ENCODE data around the gene C19orf12. TPM values are rescaled to one million over a fixed set of nuclear protein-coding genes. Genes with fewer than 3 reads are reported as not detected.

The C19orf12 gene
- total RNA-seq, 1 donor from 2014 or later = 66.7 TPM

DNA sequence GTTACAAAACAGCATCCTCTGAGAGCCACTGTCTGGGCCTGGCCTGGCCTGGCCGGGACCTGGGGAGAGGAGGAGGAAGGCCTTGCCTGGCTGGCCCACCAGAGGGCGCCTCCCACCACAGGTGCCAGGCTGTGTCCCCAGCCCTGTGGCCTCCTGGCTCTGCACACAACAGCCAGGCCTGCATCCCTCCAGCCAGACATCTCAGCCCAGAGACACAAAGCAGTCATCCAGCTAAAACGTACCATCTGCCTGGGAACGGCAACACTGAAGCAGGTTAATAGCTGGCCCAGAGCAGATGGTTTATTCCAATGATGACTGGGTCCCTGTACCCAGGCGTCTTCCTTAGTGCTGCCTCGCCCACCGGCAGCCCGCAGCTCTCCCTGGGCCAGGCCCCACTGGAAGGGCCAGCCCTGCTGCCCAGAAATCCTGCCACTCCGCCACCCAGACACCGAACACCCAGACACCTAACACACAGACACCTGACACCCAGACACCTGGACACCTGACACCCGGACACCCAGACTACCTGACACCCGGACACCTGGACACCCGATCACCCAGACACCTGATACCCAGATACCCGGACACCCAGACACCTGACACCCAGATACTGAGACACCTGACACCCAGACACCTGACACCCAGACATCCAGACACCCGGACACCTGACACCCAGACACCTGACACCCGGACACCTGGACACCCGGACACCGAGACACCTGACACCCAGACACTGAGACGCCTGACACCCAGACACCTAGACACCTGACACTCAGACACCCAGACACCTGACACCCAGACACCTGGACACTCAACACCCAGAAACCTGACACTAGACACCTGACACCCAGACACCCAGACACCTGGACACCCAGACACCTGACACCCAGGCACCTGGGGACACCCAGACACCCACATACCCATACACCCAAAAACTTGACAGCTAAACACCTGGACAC lies 20.1 kb downstream of the C19orf12 start:
- no peaks in the 10 kb centered on the region for H3K36me3 Mint-ChIP-seq (ENCODE audit: unreplicated experiment)
- H3K4me3 Mint-ChIP-seq (ENCODE audit: unreplicated experiment) = no peak overlapping the region
- peaks cover 9% of the 10 kb centered on the region for H3K4me1 Mint-ChIP-seq (ENCODE audit: low read depth, unreplicated experiment)
- peak; percentile 91 for TF ChIP-seq CTCF (IDR thresholded peaks at IDR 0.05; ENCODE audit: partially characterized antibody, unreplicated experiment)
- H3K27me3 Mint-ChIP-seq (ENCODE audit: unreplicated experiment) = peaks cover 10% of the 10 kb centered on the region
- H3K9me3 Mint-ChIP-seq (ENCODE audit: unreplicated experiment) = peaks cover 9% of the 10 kb centered on the region
- peak; percentile 95 for DNase-seq
- H3K27ac Mint-ChIP-seq (ENCODE audit: unreplicated experiment) = peak overlapping the region; percentile 87

DNA sequence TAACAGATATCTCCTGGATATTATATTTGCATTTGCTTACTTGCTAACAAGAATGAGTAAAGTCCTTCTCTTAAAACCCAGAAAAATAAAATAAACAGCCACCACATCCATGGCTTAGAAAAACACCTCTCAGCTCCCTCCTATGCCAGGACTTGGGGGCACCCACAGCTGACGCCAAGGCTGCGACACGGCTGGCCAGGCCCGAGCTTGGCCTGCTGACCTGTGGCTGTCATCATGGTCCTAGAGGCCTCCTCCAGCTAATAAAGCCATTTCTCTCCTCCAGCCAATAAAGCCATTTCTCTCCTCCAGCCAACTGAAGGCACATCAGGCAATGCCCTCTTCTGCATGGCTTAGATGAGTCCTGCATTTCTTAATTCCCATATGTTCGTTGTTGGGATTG lies 20.9 kb downstream of the C19orf12 start:
- DNase-seq = no peak
- H3K4me3 Mint-ChIP-seq (ENCODE audit: unreplicated experiment) = no peak overlapping the region
- H3K27ac Mint-ChIP-seq (ENCODE audit: unreplicated experiment) = peak overlapping the region; percentile 39

GRCh38 chr19:29690842-29691241 lies 24.2 kb downstream of the C19orf12 start:
- peaks cover 14% of the 10 kb centered on the region for H3K4me1 Mint-ChIP-seq (ENCODE audit: low read depth, unreplicated experiment)
- H3K9me3 Mint-ChIP-seq (ENCODE audit: unreplicated experiment) = peaks cover 21% of the 10 kb centered on the region
- H3K27ac Mint-ChIP-seq (ENCODE audit: unreplicated experiment) = no peak overlapping the region
- peaks cover 4% of the 10 kb centered on the region for H3K27me3 Mint-ChIP-seq (ENCODE audit: unreplicated experiment)
- no peak overlapping the region for H3K4me3 Mint-ChIP-seq (ENCODE audit: unreplicated experiment)
- no peak for DNase-seq
- H3K36me3 Mint-ChIP-seq (ENCODE audit: unreplicated experiment) = peaks cover 11% of the 10 kb centered on the region
- TF ChIP-seq CTCF (IDR thresholded peaks at IDR 0.05; ENCODE audit: partially characterized antibody, unreplicated experiment) = no peak

More for the DNA sequence above, 20.9 kb downstream of the C19orf12 start:
- Mint-ChIP-seq H3K36me3 (ENCODE audit: unreplicated experiment) (peaks cover 6% of the 10 kb centered on the region), H3K27me3 (ENCODE audit: unreplicated experiment) (peaks cover 10% of the 10 kb centered on the region), H3K9me3 (ENCODE audit: unreplicated experiment) (peaks cover 12% of the 10 kb centered on the region), H3K4me1 (ENCODE audit: low read depth, unreplicated experiment) (peaks cover 9% of the 10 kb centered on the region)
- no peak for TF ChIP-seq CTCF (IDR thresholded peaks at IDR 0.05; ENCODE audit: partially characterized antibody, unreplicated experiment)

GRCh38 chr19:29687897-29688728 lies 26.9 kb downstream of the C19orf12 start:
- Mint-ChIP-seq H3K36me3 (ENCODE audit: unreplicated experiment) (peaks cover 11% of the 10 kb centered on the region), H3K27me3 (ENCODE audit: unreplicated experiment) (peaks cover 6% of the 10 kb centered on the region), H3K4me1 (ENCODE audit: low read depth, unreplicated experiment) (peaks cover 5% of the 10 kb centered on the region), H3K27ac (ENCODE audit: unreplicated experiment) (peak overlapping the region; percentile 77), H3K9me3 (ENCODE audit: unreplicated experiment) (peaks cover 24% of the 10 kb centered on the region), H3K4me3 (ENCODE audit: unreplicated experiment) (no peak overlapping the region)
- TF ChIP-seq CTCF (IDR thresholded peaks at IDR 0.05; ENCODE audit: partially characterized antibody, unreplicated experiment) = no peak
- DNase-seq = no peak
